ENCODE data around the gene OLFML2B. TPM values are rescaled to one million over a fixed set of nuclear protein-coding genes. Genes with fewer than 3 reads are reported as not detected.

The OLFML2B gene
- total RNA-seq, 1 experiment from 2014 or later, result 1.4 TPM

- Histone ChIP-seq H3K79me2 (ENCODE audit: insufficient read depth, low read length) (no peaks in the 10 kb centered on the region), H3K23ac (ENCODE audit: insufficient read length, low read depth, low read length) (no peak overlapping the region), H3K9me3 (ENCODE audit: control insufficient read depth, low read depth, low read length) (no peaks in the 10 kb centered on the region), H2BK12ac (ENCODE audit: insufficient read length, low read depth, low read length) (no peak overlapping the region), H4K91ac (ENCODE audit: insufficient read length, low read depth, low read length) (no peak overlapping the region), H3K79me1 (ENCODE audit: insufficient read depth, low read depth, low read length, poor library complexity, severe bottlenecking) (no peaks in the 10 kb centered on the region), H3K4ac (ENCODE audit: low read depth, low read length) (no peak overlapping the region), H3T11ph (ENCODE audit: low read length) (no peak overlapping the region), H4K8ac (replicated peaks; ENCODE audit: insufficient read length, low read depth, low read length) (no peak overlapping the region), H3K4me1 (ENCODE audit: insufficient read depth, low read length) (no peaks in the 10 kb centered on the region), H2BK15ac (ENCODE audit: low read depth, low read length) (no peak overlapping the region), H3K4me2 (ENCODE audit: insufficient read depth, insufficient read length, low read length) (no peak overlapping the region), H4K5ac (ENCODE audit: insufficient read length, low read depth, low read length) (no peak overlapping the region), H3K18ac (ENCODE audit: insufficient read length, low read depth, low read length) (no peak overlapping the region), H3K23me2 (ENCODE audit: insufficient read length, low read depth, low read length, poor library complexity, severe bottlenecking) (no peaks in the 10 kb centered on the region), H2AFZ (ENCODE audit: low read length) (no peak overlapping the region), H3K9ac (ENCODE audit: extremely low read depth, insufficient read length, low read length) (no peak overlapping the region), H3K27ac (ENCODE audit: insufficient read length, low read depth, low read length) (no peak overlapping the region), H3K27me3 (ENCODE audit: insufficient read depth, low read length) (no peaks in the 10 kb centered on the region), H3K56ac (ENCODE audit: insufficient read length, low read depth, low read length) (no peak overlapping the region), H2BK20ac (ENCODE audit: low read depth, low read length, poor library complexity, severe bottlenecking) (no peak overlapping the region), H2BK5ac (ENCODE audit: insufficient read length, low read length) (no peak overlapping the region), H3K14ac (ENCODE audit: insufficient read depth, low read length) (no peak overlapping the region), H2BK120ac (ENCODE audit: low read depth, low read length, poor library complexity, severe bottlenecking) (no peak overlapping the region), H4K20me1 (ENCODE audit: control insufficient read depth, insufficient read depth, insufficient read length) (no peaks in the 10 kb centered on the region), H2AK5ac (ENCODE audit: insufficient read length, low read length) (no peak overlapping the region)
- no peak overlapping the region for H3K4me3 Mint-ChIP-seq
- WGBS (ENCODE audit: extremely low coverage, insufficient read length, low lambda C conversion rate), result no CpG with 5 or more reads among the region's 2 CpGs
- no peak for TF ChIP-seq CTCF (conservative IDR thresholded peaks at IDR 0.05)
- no peak overlapping the region for H3K27ac Mint-ChIP-seq
- H3K4me1 Mint-ChIP-seq, result peaks cover 3 to 4% of the 10 kb centered on the region in 2 experiments; a peak in 3 of 4 replicates
- no peaks in the 10 kb centered on the region for H3K9me3 Mint-ChIP-seq
- DNase-seq, result no peak
- H3K36me3 Mint-ChIP-seq (ENCODE audit: insufficient read depth in 1 of 3, low read depth in 3 of 3), result no peaks in the 10 kb centered on the region
- H3K27me3 Mint-ChIP-seq (ENCODE audit: low read depth), result peaks cover 13% of the 10 kb centered on the region
Observed at GRCh38 chr1:162035241-162035640, 11.6 kb upstream of the OLFML2B start.

Data from H9 (cell line).